ENCODE data around the gene GPD1L. TPM values are rescaled to one million over a fixed set of nuclear protein-coding genes. Genes with fewer than 3 reads are reported as not detected.
"Not testable (repeated sequence)": the region's sequence is repeated elsewhere in the genome, so short reads cannot be mapped to it uniquely, and the experiment has no call there.

Gene GPD1L
- 10 to 100 TPM; 20.2 to 26.6 (median 21.1) TPM for total RNA-seq
- 26.5 TPM for total RNA-seq (2013)
- 16.1 to 55.0 (median 30.4) reads per million in 29 experiments for total RNA-seq

GRCh38 chr3:32106132-32106928 lies at the start of gene GPD1L:
TSS of gene GPD1L (plus strand) at chr3:32106620. CDS start at chr3:32106712, 92 bp downstream.
- peak; percentile 74 to 93 (median 84) for DNase-seq
- 7% methylated on average over 75 of the region's 78 CpGs for WGBS (ENCODE audit: insufficient coverage)

GRCh38 chr3:32058465-32058864 lies 48.0 kb upstream of the GPD1L start:
- H3K27me3 Mint-ChIP-seq; H3K27ac Mint-ChIP-seq; H3K4me1 ChIP-seq (ENCODE audit: control insufficient read depth in 1 of 2, extremely low read depth in 1 of 2, insufficient read depth in 2 of 2, low read length in 2 of 2); H3K9me3 Mint-ChIP-seq; H3K27me3 ChIP-seq (replicated peaks in 1 of 2; ENCODE audit: control insufficient read depth in 2 of 2, extremely low read depth in 1 of 2, insufficient read depth in 2 of 2, low read length in 1 of 2); CTCF ChIA-PET; DNase-seq; H3K36me3 ChIP-seq (ENCODE audit: control insufficient read depth in 2 of 2, extremely low read depth in 1 of 2, insufficient read depth in 1 of 2, low read length in 1 of 2); POLR2A ChIA-PET; H3K4me3 ChIP-seq (ENCODE audit: control insufficient read depth in 1 of 2, extremely low read depth in 1 of 2, low read length in 1 of 2); H3K9me3 ChIP-seq; H3K4me3 Mint-ChIP-seq; H3K27ac ChIP-seq (ENCODE audit: low read length); H3K4me1 Mint-ChIP-seq; H3K36me3 Mint-ChIP-seq; ATAC-seq (replicated peaks in 1 of 4): not testable (repeated sequence)
- 100% methylated on average over 1 of the region's 4 CpGs for WGBS (ENCODE audit: insufficient coverage)

More at GRCh38 chr3:32106132-32106928, at the start of gene GPD1L:
- Histone ChIP-seq H3K9me3 (peaks cover 4% of the 10 kb centered on the region), H3K27me3 (replicated peaks in 1 of 2; ENCODE audit: control insufficient read depth in 2 of 2, extremely low read depth in 1 of 2, insufficient read depth in 2 of 2, low read length in 1 of 2) (no peaks in the 10 kb centered on the region), H3K27ac (ENCODE audit: low read length) (peak within 1 kb of the TSS; percentile 41), H3K36me3 (ENCODE audit: control insufficient read depth in 2 of 2, extremely low read depth in 1 of 2, insufficient read depth in 1 of 2, low read length in 1 of 2) (no peaks in the 10 kb centered on the region), H3K4me1 (ENCODE audit: control insufficient read depth in 1 of 2, extremely low read depth in 1 of 2, insufficient read depth in 2 of 2, low read length in 2 of 2) (peaks cover 2 to 30% of the 10 kb centered on the region in 2 experiments), H3K4me3 (ENCODE audit: control insufficient read depth in 1 of 2, extremely low read depth in 1 of 2, low read length in 1 of 2) (peak within 1 kb of the TSS; percentile 49 to 72)
- ATAC-seq (replicated peaks in 1 of 4), result peak; percentile 98 to 99 (median 98)
- peaks cover 38 to 40% (median 38%) of the 10 kb centered on the region in 3 donors for H3K4me1 Mint-ChIP-seq
- ChIA-PET CTCF (interaction anchor here (0.5 to 0.6 kb wide), 2 partner anchors 10 to 1025 kb away, joined by 3 read pairs; no protein-coding TSS in a partner anchor), POLR2A (interaction anchor here (0.6 kb wide), 2 partner anchors 200 to 556 kb away, joined by 3 read pairs; no protein-coding TSS in a partner anchor)
- peak within 1 kb of the TSS; percentile 83 to 91 for H3K27ac Mint-ChIP-seq
- H3K4me3 Mint-ChIP-seq, result peak within 1 kb of the TSS; percentile 91 to 97 (median 96)
- peaks cover 10% of the 10 kb centered on the region for H3K36me3 Mint-ChIP-seq
- no peaks in the 10 kb centered on the region for H3K27me3 Mint-ChIP-seq
- H3K9me3 Mint-ChIP-seq, result peaks cover 4 to 9% (median 8%) of the 10 kb centered on the region in 3 donors

GRCh38 chr3:32062950-32063582 lies 43.4 kb upstream of the GPD1L start:
- CTCF ChIA-PET, result no interaction called here
- Mint-ChIP-seq H3K36me3 (no peaks in the 10 kb centered on the region), H3K9me3 (no peaks in the 10 kb centered on the region), H3K27ac (no peak overlapping the region), H3K4me1 (no peaks in the 10 kb centered on the region), H3K27me3 (no peaks in the 10 kb centered on the region), H3K4me3 (no peak overlapping the region)
- no peak overlapping the region for H3K27ac ChIP-seq (ENCODE audit: low read length)
- H3K4me3 ChIP-seq (ENCODE audit: control insufficient read depth in 1 of 2, extremely low read depth in 1 of 2, low read length in 1 of 2), result no peak overlapping the region
- POLR2A ChIA-PET, result no interaction called here
- no peaks in the 10 kb centered on the region for H3K27me3 ChIP-seq (replicated peaks in 1 of 2; ENCODE audit: control insufficient read depth in 2 of 2, extremely low read depth in 1 of 2, insufficient read depth in 2 of 2, low read length in 1 of 2)
- no peaks in the 10 kb centered on the region for H3K36me3 ChIP-seq (ENCODE audit: control insufficient read depth in 2 of 2, extremely low read depth in 1 of 2, insufficient read depth in 1 of 2, low read length in 1 of 2)
- DNase-seq (no peak), ATAC-seq (replicated peaks in 1 of 4) (no peak)
- WGBS (ENCODE audit: insufficient coverage), result no CpG with 5 or more reads among the region's 4 CpGs
- H3K9me3 ChIP-seq, result no peaks in the 10 kb centered on the region
- no peaks in the 10 kb centered on the region for H3K4me1 ChIP-seq (ENCODE audit: control insufficient read depth in 1 of 2, extremely low read depth in 1 of 2, insufficient read depth in 2 of 2, low read length in 2 of 2)

GRCh38 chr3:32066686-32067085 lies 39.7 kb upstream of the GPD1L start:
- Mint-ChIP-seq H3K36me3 (no peaks in the 10 kb centered on the region), H3K4me3 (no peak overlapping the region), H3K9me3 (no peaks in the 10 kb centered on the region), H3K27me3 (no peaks in the 10 kb centered on the region), H3K4me1 (no peaks in the 10 kb centered on the region), H3K27ac (no peak overlapping the region)
- WGBS (ENCODE audit: insufficient coverage), result 40% methylated on average over 1 of the region's 2 CpGs
- H3K27me3 ChIP-seq (replicated peaks in 1 of 2; ENCODE audit: control insufficient read depth in 2 of 2, extremely low read depth in 1 of 2, insufficient read depth in 2 of 2, low read length in 1 of 2), result peaks cover 0 to 3% of the 10 kb centered on the region in 2 experiments
- no peaks in the 10 kb centered on the region for H3K4me1 ChIP-seq (ENCODE audit: control insufficient read depth in 1 of 2, extremely low read depth in 1 of 2, insufficient read depth in 2 of 2, low read length in 2 of 2)
- DNase-seq (no peak), ATAC-seq (replicated peaks in 1 of 4) (no peak)
- H3K27ac ChIP-seq (ENCODE audit: low read length), result no peak overlapping the region
- no peaks in the 10 kb centered on the region for H3K9me3 ChIP-seq
- ChIA-PET POLR2A (interaction anchor here in 1 of 2 donors (0.5 kb wide), 1 partner anchor 35 kb away, joined by 3 read pairs; no protein-coding TSS in a partner anchor), CTCF (interaction anchor here in 1 of 2 donors (0.5 kb wide), 1 partner anchor 12 kb away, joined by 4 read pairs; no protein-coding TSS in a partner anchor)
- no peak overlapping the region for H3K4me3 ChIP-seq (ENCODE audit: control insufficient read depth in 1 of 2, extremely low read depth in 1 of 2, low read length in 1 of 2)
- no peaks in the 10 kb centered on the region for H3K36me3 ChIP-seq (ENCODE audit: control insufficient read depth in 2 of 2, extremely low read depth in 1 of 2, insufficient read depth in 1 of 2, low read length in 1 of 2)

GRCh38 chr3:32074194-32074593 lies 32.2 kb upstream of the GPD1L start:
- WGBS (ENCODE audit: insufficient coverage), result 93% methylated on average over 4 of the region's 7 CpGs
- ATAC-seq (replicated peaks in 1 of 4); POLR2A ChIA-PET; H3K4me3 ChIP-seq (ENCODE audit: control insufficient read depth in 1 of 2, extremely low read depth in 1 of 2, low read length in 1 of 2); H3K36me3 Mint-ChIP-seq; H3K27ac Mint-ChIP-seq; H3K9me3 Mint-ChIP-seq; DNase-seq; H3K4me1 ChIP-seq (ENCODE audit: control insufficient read depth in 1 of 2, extremely low read depth in 1 of 2, insufficient read depth in 2 of 2, low read length in 2 of 2); H3K27me3 ChIP-seq (replicated peaks in 1 of 2; ENCODE audit: control insufficient read depth in 2 of 2, extremely low read depth in 1 of 2, insufficient read depth in 2 of 2, low read length in 1 of 2); H3K9me3 ChIP-seq; H3K27me3 Mint-ChIP-seq; H3K4me1 Mint-ChIP-seq; H3K36me3 ChIP-seq (ENCODE audit: control insufficient read depth in 2 of 2, extremely low read depth in 1 of 2, insufficient read depth in 1 of 2, low read length in 1 of 2); H3K27ac ChIP-seq (ENCODE audit: low read length); CTCF ChIA-PET; H3K4me3 Mint-ChIP-seq: not testable (repeated sequence)

- no peaks in the 10 kb centered on the region for H3K36me3 ChIP-seq (ENCODE audit: control insufficient read depth in 2 of 2, extremely low read depth in 1 of 2, insufficient read depth in 1 of 2, low read length in 1 of 2)
- ATAC-seq (replicated peaks in 1 of 4) (no peak), DNase-seq (no peak)
- Mint-ChIP-seq H3K9me3 (no peaks in the 10 kb centered on the region), H3K4me1 (no peaks in the 10 kb centered on the region), H3K27me3 (peaks cover 0 to 6% of the 10 kb centered on the region in 2 donors), H3K4me3 (no peak overlapping the region), H3K36me3 (no peaks in the 10 kb centered on the region), H3K27ac (no peak overlapping the region)
- H3K4me1 ChIP-seq (ENCODE audit: control insufficient read depth in 1 of 2, extremely low read depth in 1 of 2, insufficient read depth in 2 of 2, low read length in 2 of 2), result no peaks in the 10 kb centered on the region
- H3K4me3 ChIP-seq (ENCODE audit: control insufficient read depth in 1 of 2, extremely low read depth in 1 of 2, low read length in 1 of 2), result no peak overlapping the region
- ChIA-PET CTCF (no interaction called here), POLR2A (no interaction called here)
- no peaks in the 10 kb centered on the region for H3K9me3 ChIP-seq
- 80% methylated on average over 1 of the region's 3 CpGs for whole genome bisulfite sequencing (ENCODE audit: insufficient coverage)
- no peak overlapping the region for H3K27ac ChIP-seq (ENCODE audit: low read length)
- no peaks in the 10 kb centered on the region for H3K27me3 ChIP-seq (replicated peaks in 1 of 2; ENCODE audit: control insufficient read depth in 2 of 2, extremely low read depth in 1 of 2, insufficient read depth in 2 of 2, low read length in 1 of 2)
Measured at GRCh38 chr3:32076566-32076965, 29.9 kb upstream of the GPD1L start.

All from T-cell (primary cell).